ENCODE data around the gene WSB1.

The WSB1 gene

DNA sequence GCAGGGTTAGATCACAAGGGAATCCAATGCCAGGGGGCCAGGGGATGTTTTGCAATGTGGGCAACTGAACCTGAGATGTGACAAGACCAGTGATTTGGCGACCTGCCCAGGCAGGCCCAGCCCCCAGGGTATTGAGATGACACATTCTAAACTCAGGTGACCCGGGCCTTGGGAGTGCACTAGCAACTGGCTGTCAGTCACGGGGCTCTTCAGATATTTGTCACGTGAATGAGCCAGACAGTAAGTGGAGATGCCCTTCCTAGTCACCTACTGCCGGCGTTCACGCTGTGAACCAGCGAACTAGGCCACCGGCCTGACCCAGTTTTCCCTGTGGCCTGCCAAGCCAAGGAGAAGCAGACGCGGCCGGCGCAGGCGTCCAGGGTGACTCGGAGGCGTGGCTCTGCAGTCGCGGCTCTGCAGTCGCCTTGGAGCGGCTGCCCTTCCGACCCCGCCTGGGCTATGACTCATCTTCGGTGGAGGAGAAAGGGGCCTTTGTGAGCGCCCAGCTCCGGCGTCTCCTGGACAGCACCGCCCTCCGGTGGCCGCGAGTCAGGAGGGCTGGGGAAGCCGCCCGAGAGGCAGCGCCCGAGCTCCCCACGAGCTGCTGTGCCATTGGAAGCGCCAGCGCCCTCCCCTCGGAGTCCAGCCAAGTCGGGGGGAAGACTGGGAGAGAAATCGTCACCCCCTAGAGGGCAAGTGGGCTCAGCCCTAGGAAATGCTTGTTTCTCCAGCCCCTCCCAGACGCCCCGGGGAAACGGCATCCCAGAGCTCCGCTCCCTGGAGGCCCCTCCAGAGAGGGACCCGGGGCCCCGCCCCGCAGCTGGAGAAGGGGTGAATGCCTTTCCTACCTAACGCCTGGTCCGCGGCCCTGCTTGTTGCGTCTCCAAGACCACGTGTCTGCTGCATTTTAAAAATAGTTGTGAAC, 38.8 kb downstream of the WSB1 start:
- peak overlapping the region; percentile 96 for H3K27ac Mint-ChIP-seq
- no peaks in the 10 kb centered on the region for H3K9me3 Mint-ChIP-seq (ENCODE audit: low read depth)
- H3K27me3 Mint-ChIP-seq: peaks cover 1% of the 10 kb centered on the region
- peaks cover 23% of the 10 kb centered on the region for H3K4me1 Mint-ChIP-seq (ENCODE audit: low read depth)
- no peaks in the 10 kb centered on the region for H3K36me3 Mint-ChIP-seq
- peak overlapping the region; percentile 94 for H3K4me3 Mint-ChIP-seq

DNA sequence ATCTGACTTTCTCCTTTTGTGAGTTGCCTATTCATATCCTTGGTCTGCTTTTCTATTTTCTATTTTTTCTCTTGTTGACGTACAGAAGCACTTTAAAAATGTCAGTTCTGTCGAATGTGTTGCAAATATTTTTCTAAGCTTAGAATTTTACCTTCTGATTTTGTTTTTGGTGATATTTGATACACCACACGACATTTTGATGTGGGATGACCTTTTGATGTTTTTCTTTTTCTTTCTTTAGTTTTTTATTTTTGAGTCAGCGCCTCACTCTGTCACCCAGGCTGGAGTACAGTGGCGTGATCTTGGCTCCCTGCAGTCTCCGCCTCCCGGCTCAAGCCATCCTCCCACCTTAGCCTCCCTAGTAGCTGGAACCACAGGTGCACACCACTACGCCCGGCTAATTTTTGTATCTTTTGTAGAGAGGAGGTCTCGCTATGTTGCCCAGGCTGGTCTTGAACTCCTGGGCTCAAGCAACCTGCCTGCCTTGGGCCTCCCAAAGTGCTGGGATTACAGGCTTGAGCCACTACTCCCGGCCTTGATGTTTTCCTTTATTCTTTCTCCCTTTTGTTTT, 39.6 kb downstream of the WSB1 start:
- peak overlapping the region; percentile 96 for H3K27ac Mint-ChIP-seq
- H3K4me1 Mint-ChIP-seq (ENCODE audit: low read depth): peaks cover 23% of the 10 kb centered on the region
- no peaks in the 10 kb centered on the region for H3K9me3 Mint-ChIP-seq (ENCODE audit: low read depth)
- peak overlapping the region; percentile 94 for H3K4me3 Mint-ChIP-seq
- no peaks in the 10 kb centered on the region for H3K27me3 Mint-ChIP-seq
- H3K36me3 Mint-ChIP-seq: no peaks in the 10 kb centered on the region

DNA sequence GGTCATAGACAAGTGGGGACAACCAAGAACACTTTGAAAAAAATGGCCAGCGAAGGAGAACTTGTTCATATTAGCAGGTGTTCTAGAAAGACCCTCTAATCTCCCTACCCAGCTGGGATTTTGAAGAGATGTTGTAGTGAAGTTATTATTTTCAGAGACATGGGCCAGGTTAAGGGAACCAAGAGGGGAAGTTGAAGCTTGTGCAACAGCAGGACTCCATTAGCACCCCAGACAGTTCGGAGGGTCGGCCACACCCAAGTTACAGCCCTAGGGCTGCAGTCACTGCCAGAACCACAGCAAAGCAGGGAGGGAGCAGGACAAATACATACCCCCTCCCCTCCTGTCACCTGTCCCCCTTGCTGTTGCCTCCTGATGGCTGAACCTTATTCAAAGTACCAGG, 42.3 kb downstream of the WSB1 start:
- Mint-ChIP-seq H3K9me3 (ENCODE audit: low read depth) (no peaks in the 10 kb centered on the region), H3K27ac (no peak overlapping the region), H3K4me3 (no peak overlapping the region), H3K4me1 (ENCODE audit: low read depth) (peaks cover 28% of the 10 kb centered on the region), H3K27me3 (no peaks in the 10 kb centered on the region), H3K36me3 (no peaks in the 10 kb centered on the region)

DNA sequence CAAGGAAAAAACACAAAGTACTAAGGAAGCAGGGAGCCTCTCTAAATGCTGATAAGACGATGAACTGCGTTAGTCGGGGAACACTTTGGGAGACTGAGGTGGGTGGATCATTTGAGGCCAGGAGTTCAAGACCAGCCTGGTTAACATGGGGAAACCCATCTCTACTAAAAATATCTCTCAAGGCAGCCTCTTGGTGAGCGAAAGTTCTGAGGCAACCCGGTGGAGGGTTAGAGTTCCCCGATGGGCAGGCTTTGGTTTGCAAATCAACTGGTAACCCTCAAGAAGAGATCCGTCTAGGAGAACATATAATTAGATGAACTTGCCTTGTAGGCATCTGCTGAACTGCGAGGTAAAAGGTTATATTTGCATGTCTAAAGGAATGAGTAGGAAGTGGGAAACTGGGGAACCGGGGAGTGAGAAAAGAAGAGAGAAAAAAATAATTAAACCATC, 44.6 kb downstream of the WSB1 start:
- H3K36me3 Mint-ChIP-seq: no peaks in the 10 kb centered on the region
- H3K27me3 Mint-ChIP-seq: no peaks in the 10 kb centered on the region
- H3K4me1 Mint-ChIP-seq (ENCODE audit: low read depth): peaks cover 14% of the 10 kb centered on the region
- no peak overlapping the region for H3K4me3 Mint-ChIP-seq
- H3K27ac Mint-ChIP-seq: no peak overlapping the region
- H3K9me3 Mint-ChIP-seq (ENCODE audit: low read depth): no peaks in the 10 kb centered on the region

DNA sequence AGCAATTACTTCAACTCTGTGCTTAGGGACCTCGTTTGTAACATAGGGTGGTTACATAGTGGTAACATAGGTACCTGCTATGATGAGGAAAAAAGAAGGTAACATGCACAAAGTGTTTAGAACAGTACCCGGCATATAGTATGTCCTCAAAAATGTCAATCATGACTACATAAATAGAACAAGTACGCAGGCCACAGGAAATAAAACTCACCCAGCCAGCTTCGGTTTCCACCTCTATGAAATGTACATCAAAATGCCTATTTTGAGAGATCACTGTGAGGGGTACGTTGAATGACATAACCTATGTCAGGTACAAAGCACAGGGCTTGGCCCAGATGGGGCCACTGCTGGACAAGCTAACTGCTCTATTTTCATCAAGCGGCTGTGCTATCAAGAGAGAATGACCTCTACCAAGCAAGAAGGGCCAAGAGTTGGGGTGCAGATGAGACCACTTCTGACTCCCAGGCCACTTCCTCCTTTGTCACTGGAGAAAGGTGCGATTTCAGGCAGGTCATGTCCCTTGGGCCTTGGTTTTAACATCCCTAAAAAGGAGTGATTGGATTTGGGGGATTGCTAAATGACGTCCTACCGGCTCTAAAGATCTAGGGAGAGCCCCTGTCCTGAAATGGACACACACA, 45.4 kb downstream of the WSB1 start:
- H3K4me1 Mint-ChIP-seq (ENCODE audit: low read depth): peaks cover 8% of the 10 kb centered on the region
- H3K27ac Mint-ChIP-seq: no peak overlapping the region
- no peaks in the 10 kb centered on the region for H3K9me3 Mint-ChIP-seq (ENCODE audit: low read depth)
- H3K27me3 Mint-ChIP-seq: peaks cover 6% of the 10 kb centered on the region
- H3K36me3 Mint-ChIP-seq: no peaks in the 10 kb centered on the region
- no peak overlapping the region for H3K4me3 Mint-ChIP-seq

DNA sequence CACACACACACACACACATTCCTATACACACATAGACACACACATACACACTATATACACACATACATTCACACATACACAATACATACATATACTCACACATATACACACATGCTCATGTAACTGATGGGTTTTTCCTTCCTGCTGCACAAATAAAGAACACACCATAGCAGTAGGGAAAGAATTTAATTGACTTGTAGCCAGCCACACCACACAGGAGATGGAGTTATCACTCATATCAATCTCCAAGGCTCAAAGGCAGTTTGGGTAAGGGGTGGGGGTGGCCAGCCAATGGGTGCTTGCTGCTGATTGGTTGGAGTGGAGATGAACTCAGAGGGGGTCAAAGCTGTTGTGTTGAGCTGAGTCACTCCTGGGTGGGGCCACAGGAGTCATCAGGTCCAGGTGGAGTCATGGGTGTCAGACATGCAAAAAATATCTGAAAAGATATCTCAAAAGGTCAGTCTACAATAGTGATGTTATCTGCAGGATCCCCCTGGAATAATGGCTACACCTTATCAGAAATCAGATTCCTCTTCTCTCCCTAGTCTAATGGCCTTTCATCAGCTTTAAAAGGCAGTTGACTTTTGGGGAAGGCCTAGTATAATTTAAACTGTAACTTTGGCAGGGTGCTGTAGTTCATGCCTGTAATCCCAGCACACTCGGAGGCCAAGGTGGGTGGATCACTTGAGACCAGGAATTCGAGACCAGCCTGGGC, 46.1 kb downstream of the WSB1 start:
- Mint-ChIP-seq H3K9me3 (ENCODE audit: low read depth) (no peaks in the 10 kb centered on the region), H3K27me3 (peaks cover 6% of the 10 kb centered on the region), H3K4me3 (no peak overlapping the region), H3K36me3 (no peaks in the 10 kb centered on the region), H3K27ac (no peak overlapping the region), H3K4me1 (ENCODE audit: low read depth) (peaks cover 8% of the 10 kb centered on the region)

DNA sequence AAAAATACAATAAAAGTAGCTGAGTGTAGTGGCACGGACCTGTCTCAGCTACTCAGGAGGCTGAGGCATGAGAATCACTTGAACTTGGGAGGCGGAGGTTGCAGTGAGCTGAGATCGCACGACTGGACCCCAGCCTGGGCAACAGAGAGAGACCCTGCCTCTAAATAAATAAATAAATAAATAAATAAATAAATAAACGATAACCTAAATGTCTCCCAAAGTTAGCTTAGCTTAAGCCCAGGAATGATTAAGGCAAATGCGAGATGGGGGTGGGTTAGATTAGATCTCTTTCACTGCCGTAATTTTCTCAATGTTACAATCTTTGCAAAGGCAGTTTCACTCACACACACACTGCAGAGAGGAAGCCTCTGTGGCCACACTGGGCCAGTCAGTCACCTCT, 46.7 kb downstream of the WSB1 start:
- H3K4me1 Mint-ChIP-seq (ENCODE audit: low read depth): peaks cover 8% of the 10 kb centered on the region
- no peak overlapping the region for H3K4me3 Mint-ChIP-seq
- peaks cover 6% of the 10 kb centered on the region for H3K27me3 Mint-ChIP-seq
- H3K27ac Mint-ChIP-seq: no peak overlapping the region
- H3K9me3 Mint-ChIP-seq (ENCODE audit: low read depth): no peaks in the 10 kb centered on the region
- H3K36me3 Mint-ChIP-seq: no peaks in the 10 kb centered on the region

DNA sequence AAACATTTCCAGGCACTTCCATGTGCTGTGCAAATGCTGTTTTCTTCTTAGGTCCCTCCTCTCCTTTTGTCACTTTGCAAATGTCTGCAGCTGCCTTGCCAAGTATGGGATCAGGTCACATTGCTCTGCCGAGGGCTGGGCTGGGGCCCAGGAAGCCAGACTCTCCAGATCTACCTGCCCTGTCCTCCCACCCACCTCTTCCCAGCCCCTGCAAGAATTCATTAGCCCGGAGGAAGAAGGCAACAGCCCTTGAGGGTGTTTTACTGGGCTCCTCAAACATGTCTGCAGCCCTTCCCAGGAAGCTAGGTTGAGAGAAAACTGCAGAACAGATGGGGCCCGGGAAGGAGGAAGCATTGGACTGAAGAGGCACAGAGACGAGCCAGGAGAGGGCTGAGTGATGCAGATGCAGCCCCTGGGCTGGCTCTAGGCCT, 47.1 kb downstream of the WSB1 start:
- no peak overlapping the region for H3K27ac Mint-ChIP-seq
- H3K36me3 Mint-ChIP-seq: no peaks in the 10 kb centered on the region
- no peak overlapping the region for H3K4me3 Mint-ChIP-seq
- peaks cover 6% of the 10 kb centered on the region for H3K27me3 Mint-ChIP-seq
- H3K9me3 Mint-ChIP-seq (ENCODE audit: low read depth): no peaks in the 10 kb centered on the region
- H3K4me1 Mint-ChIP-seq (ENCODE audit: low read depth): peaks cover 8% of the 10 kb centered on the region

DNA sequence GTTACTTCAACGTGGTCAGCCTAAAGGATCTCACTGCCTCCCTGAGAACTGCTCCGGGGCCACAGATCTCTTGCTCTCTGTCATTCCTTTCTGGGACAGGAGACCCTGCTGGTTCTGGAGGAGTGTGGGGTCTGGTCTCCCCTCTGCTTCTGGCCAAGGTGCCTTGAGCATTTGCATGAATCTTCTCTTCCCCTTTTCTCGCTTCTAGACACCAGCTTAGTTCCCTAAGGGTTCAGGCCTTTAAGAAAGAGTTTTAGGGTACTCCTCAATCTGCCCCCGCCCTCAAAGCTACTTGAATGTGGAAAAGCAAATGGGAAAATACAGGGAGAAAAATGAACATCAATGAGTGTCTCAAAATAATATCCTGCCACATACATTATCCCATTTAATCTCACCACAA, 48.1 kb downstream of the WSB1 start:
- Mint-ChIP-seq H3K4me1 (ENCODE audit: low read depth) (peaks cover 8% of the 10 kb centered on the region), H3K9me3 (ENCODE audit: low read depth) (no peaks in the 10 kb centered on the region), H3K4me3 (no peak overlapping the region), H3K36me3 (no peaks in the 10 kb centered on the region), H3K27ac (no peak overlapping the region), H3K27me3 (peaks cover 6% of the 10 kb centered on the region)

DNA sequence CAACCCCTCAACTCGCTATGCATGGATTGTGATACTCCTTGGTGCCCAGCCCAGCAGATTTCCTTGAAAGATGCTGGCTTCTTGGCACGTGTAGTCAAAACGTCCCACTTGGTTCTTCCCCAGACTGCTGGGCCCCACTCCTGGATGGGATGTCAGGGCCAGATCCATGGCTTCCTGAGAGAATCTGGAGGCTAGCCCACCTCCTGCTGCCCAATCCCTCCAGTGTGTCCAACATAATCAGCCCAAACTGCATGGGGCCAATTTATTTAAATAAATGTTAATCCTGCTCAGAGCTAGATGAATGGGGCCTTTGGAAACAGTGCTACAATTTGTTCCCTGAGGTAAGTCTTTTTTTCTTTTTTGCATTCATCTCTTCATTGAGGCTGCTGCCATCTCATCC, 49.4 kb downstream of the WSB1 start:
- Mint-ChIP-seq H3K27me3 (peaks cover 6% of the 10 kb centered on the region), H3K9me3 (ENCODE audit: low read depth) (no peaks in the 10 kb centered on the region), H3K4me3 (no peak overlapping the region), H3K36me3 (no peaks in the 10 kb centered on the region), H3K4me1 (ENCODE audit: low read depth) (peaks cover 11% of the 10 kb centered on the region), H3K27ac (no peak overlapping the region)

DNA sequence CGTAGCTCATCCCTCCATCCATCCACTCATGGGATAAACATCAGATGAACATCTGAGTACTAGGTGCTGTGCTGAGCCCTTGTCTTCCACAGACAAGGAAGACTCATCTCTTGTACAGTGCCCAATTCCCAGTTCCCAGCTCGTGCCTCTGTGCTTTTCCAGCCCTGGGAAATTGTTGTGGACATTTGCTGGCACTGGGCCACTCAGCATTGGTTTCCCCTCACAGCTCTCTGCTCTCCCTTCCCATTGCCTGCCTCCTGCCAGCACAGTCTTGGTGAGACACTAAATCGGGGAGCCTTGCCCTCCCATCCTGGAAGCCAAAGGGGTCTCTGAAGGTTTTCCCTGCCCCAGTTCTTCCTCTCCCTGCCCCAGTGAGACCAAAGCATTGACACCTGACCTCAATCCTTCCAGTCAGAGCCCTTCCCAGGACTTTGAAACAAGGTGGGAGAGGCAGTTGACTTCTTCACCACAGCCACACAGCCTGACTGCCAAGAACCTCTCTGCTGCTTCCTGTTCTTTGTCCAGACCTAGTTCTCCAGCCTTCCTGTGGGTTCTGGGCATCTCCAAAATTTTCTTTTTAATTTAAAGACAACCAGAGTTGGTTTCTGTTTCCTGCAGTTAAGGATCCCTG, 50.2 kb downstream of the WSB1 start:
- H3K9me3 Mint-ChIP-seq (ENCODE audit: low read depth): no peaks in the 10 kb centered on the region
- no peaks in the 10 kb centered on the region for H3K36me3 Mint-ChIP-seq
- H3K27me3 Mint-ChIP-seq: peaks cover 6% of the 10 kb centered on the region
- H3K4me1 Mint-ChIP-seq (ENCODE audit: low read depth): peaks cover 14% of the 10 kb centered on the region
- no peak overlapping the region for H3K4me3 Mint-ChIP-seq
- H3K27ac Mint-ChIP-seq: no peak overlapping the region

DNA sequence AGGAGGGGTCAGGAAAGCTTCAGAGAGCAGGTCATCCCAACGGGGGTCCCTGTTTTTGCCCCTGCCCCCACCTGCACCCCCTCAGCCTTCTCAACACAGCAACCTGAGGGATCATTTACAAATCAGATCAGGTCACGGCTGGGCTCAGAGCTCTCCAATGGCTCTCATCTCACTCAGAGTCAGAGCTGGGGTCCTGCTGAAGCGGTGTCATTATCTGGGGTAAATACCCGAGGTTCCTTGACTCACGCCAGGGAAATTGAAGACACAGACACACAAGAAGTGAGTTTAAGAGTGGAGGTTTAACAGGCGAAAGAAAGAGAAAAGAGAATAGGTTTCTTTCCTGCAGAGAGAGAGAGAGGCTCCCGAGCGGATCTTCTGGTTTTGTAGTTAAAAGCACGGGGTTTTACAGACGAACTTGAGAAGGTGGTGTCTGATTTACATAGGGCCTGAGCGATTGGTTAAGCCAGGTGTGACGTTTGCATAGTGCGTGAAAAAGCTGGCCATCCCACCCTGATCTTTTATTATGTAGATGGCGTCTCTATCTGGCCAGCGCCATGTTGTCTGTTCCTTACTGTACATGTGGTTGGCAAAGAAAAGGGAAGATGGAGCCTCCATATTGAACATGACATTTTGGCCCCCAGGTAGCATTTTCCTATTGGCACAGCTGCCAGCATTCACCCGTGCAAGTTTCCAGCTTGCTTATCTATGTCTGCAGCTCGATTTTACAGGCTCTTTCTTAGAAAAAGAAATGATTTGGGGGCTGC, 51.4 kb downstream of the WSB1 start:
- Mint-ChIP-seq H3K4me1 (ENCODE audit: low read depth) (peaks cover 8% of the 10 kb centered on the region), H3K9me3 (ENCODE audit: low read depth) (no peaks in the 10 kb centered on the region), H3K27ac (no peak overlapping the region), H3K4me3 (no peak overlapping the region), H3K27me3 (peaks cover 6% of the 10 kb centered on the region), H3K36me3 (no peaks in the 10 kb centered on the region)

DNA sequence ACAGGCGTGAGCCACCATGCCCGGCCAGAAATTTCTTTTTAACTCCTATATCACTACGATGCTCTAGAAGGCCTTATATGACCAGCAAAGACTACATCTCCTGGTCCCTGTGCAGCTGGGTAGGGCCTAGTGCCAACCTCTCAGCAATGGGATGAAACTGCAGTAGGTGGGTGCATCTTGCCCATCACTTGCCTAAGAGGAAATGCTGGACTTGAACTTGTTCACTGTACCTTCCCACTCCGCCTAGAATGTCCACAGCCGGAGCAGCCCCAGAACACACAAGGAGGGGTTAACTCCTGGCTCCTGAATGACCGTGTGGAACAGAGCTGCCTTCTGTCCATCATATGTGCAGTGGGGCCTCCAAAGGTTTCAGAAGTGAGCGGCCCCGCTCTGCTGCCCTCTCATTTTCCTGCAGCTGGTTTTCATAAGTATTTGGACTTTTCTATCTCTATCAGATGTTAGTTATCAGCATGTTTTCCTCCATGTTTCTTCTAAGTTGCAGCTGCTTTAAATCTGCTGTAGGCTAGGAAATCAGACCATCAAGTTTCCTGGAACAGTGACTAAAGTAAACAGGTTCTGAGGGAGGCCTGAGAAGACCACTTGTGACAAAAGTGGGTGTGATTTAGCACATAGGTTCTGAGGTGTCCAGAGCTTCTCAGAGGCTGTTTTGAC, 52.5 kb downstream of the WSB1 start:
- Mint-ChIP-seq H3K36me3 (no peaks in the 10 kb centered on the region), H3K27ac (no peak overlapping the region), H3K4me1 (ENCODE audit: low read depth) (peaks cover 8% of the 10 kb centered on the region), H3K27me3 (peaks cover 6% of the 10 kb centered on the region), H3K4me3 (no peak overlapping the region), H3K9me3 (ENCODE audit: low read depth) (no peaks in the 10 kb centered on the region)
